K562 (cell line): ENCODE data around the gene NCBP2. TPM values are rescaled to one million over a fixed set of nuclear protein-coding genes. Genes with fewer than 3 reads are reported as not detected.

Source experiments
- ATAC-seq: fragments of 200-7000 bp; cut with Tn5 transposase; 3 replicates; pipeline ENCODE4 v1.9.1; 2020; ENCODE audit warnings: moderate library complexity
- BruUV-seq: library from RNA; stranded (reverse); fragments of 400-500 nt; replicated peaks from 2 replicates; lab custom pipeline; 2021; lab: Mats Ljungman, UMichigan
- CTCF ChIA-PET: fragments of 300-600 bp; formaldehyde crosslinking; extraction: SDS; loops from one replicate; lab custom pipeline; 2021; ENCODE audit warnings: low intra/inter-chr PET ratio; lab: Yijun Ruan, JAX
- POLR2A ChIA-PET: fragments of 300-600, 350-650 bp; sonication (Branson Sonifier 250); formaldehyde crosslinking; extraction: SDS; loops from one replicate; lab custom pipeline; 2021; ENCODE audit warnings: antibody characterized with exemption, inconsistent platforms; lab: Yijun Ruan, JAX
- DNase-seq, 4 experiments: peaks; one replicate each; pipeline versions ENCODE4 v3.0.0 to v3.0.0-alpha.2; 2011 to 2018; ENCODE audit warnings: low spot score in 3 of 4, mixed read lengths in 3 of 4; ENCODE audit errors: extremely low read depth in 1 of 4
- FAIRE-seq: peaks from 2 replicates; lab custom pipeline; 2011; peaks lifted over from hg19 to GRCh38; lab: Jason Lieb, UNC
- H2AFZ ChIP-seq: 2 replicates; pipeline ENCODE4 v1.6.0; 2011; ENCODE audit warnings: low read depth, low read length, control low read depth, inconsistent platforms
- H3K27ac ChIP-seq: fragments of 200-600 bp; 3 replicates; pipeline ENCODE4 v1.8.0; 2011; ENCODE audit warnings: low read depth, mild to moderate bottlenecking, control low read depth, inconsistent platforms, low read length, moderate library complexity, mixed read lengths; ENCODE audit errors: extremely low read depth
- H3K27me3 ChIP-seq, 2 experiments: fragments of 300-600 bp in 1 of 2; 2 replicates in 1 of 2; 3 replicates in 1 of 2; pipeline versions ENCODE4 v1.6.0 to v1.8.0; 2011; ENCODE audit warnings: inconsistent platforms in 2 of 2, low read length in 2 of 2, mild to moderate bottlenecking in 1 of 2, mixed read lengths in 1 of 2, moderate library complexity in 1 of 2; ENCODE audit not compliant: control insufficient read depth in 2 of 2, insufficient read depth in 2 of 2
- H3K36me3 ChIP-seq: fragments of 300-600 bp; 3 replicates; pipeline ENCODE4 v1.8.0; 2011; ENCODE audit warnings: mild to moderate bottlenecking, low read length, inconsistent platforms; ENCODE audit not compliant: control insufficient read depth, insufficient read depth
- H3K4me1 ChIP-seq, 2 experiments: fragments of 200-600 bp in 1 of 2; replicated peaks in 1 of 2; 2 replicates in 1 of 2; 3 replicates in 1 of 2; pipeline versions ENCODE4 v1.5.1 to v1.8.0; 2011; ENCODE audit warnings: inconsistent platforms in 2 of 2, low read length in 2 of 2, mild to moderate bottlenecking in 1 of 2, mixed read lengths in 1 of 2, moderate library complexity in 1 of 2; ENCODE audit not compliant: control insufficient read depth in 2 of 2, insufficient read depth in 2 of 2
- H3K4me2 ChIP-seq: 2 replicates; pipeline ENCODE4 v1.6.1; 2011; ENCODE audit warnings: low read length, control low read depth, inconsistent platforms, mixed read lengths; ENCODE audit not compliant: insufficient read depth
- H3K4me3 ChIP-seq: fragments of 200-600 bp; sonication (generic), shearing (Covaris generic); 2 replicates; pipeline ENCODE4 v1.5.1; 2016; ENCODE audit warnings: control low read depth, inconsistent platforms
- H3K79me2 ChIP-seq: fragments of 200-600 bp; 3 replicates; pipeline ENCODE4 v1.8.0; 2011; ENCODE audit warnings: low read length, inconsistent platforms; ENCODE audit not compliant: control insufficient read depth, insufficient read depth
- H3K9ac ChIP-seq, 2 experiments: 2 replicates each; pipeline versions ENCODE4 v1.6.0 to v1.6.1; 2011; ENCODE audit warnings: low read depth in 2 of 2, low read length in 2 of 2, control low read depth in 1 of 2, inconsistent platforms in 1 of 2, mild to moderate bottlenecking in 1 of 2, mixed read lengths in 1 of 2; ENCODE audit not compliant: insufficient read depth in 1 of 2
- H3K9me1 ChIP-seq: one replicate; pipeline ENCODE4 v1.6.0; 2011; ENCODE audit warnings: inconsistent platforms, mild to moderate bottlenecking, low read length, moderate library complexity; ENCODE audit not compliant: control insufficient read depth, insufficient read depth
- H3K9me3 ChIP-seq: replicated peaks from 2 replicates; pipeline ENCODE4 v1.5.1; 2011; ENCODE audit warnings: low read depth, low read length, inconsistent platforms; ENCODE audit not compliant: control insufficient read depth, insufficient read depth
- H4K20me1 ChIP-seq: replicated peaks from 2 replicates; pipeline ENCODE4 v1.6.1; 2011; ENCODE audit warnings: low read length, inconsistent platforms, mixed read lengths; ENCODE audit not compliant: control insufficient read depth, insufficient read depth
- FOXJ3 ChIP-seq: sonication (generic); formaldehyde crosslinking; IDR thresholded peaks from 2 replicates; pipeline ENCODE4 v1.4.0; 2020; ENCODE audit warnings: mild to moderate bottlenecking, missing genetic modification reagents
- FUS ChIP-seq: fragments of 200-400 bp; formaldehyde crosslinking; optimal IDR thresholded peaks from 2 replicates; pipeline ENCODE3; 2017; ENCODE audit warnings: low read depth, low read length
- GATAD2A ChIP-seq: fragments of 450-650 bp; IDR thresholded peaks from 2 replicates; pipeline ENCODE4 v1.6.1; 2017
- HNRNPH1 ChIP-seq: fragments of 200-400 bp; formaldehyde crosslinking; optimal IDR thresholded peaks from 2 replicates; pipeline ENCODE3; 2017; ENCODE audit warnings: low read depth, mild to moderate bottlenecking, low read length, moderate library complexity
- MTA3 ChIP-seq: fragments of 450-650 bp; formaldehyde crosslinking; IDR thresholded peaks from 2 replicates; pipeline ENCODE4 v1.6.1; 2017; ENCODE audit warnings: mild to moderate bottlenecking, borderline replicate concordance
- POU5F1 ChIP-seq: fragments of 150-350 bp; IDR thresholded peaks from 2 replicates; pipeline ENCODE4 v1.6.1; 2014; ENCODE audit warnings: borderline replicate concordance, low read length, low read depth, mild to moderate bottlenecking; ENCODE audit not compliant: partially characterized antibody
- SAFB2 ChIP-seq: fragments of 200-400 bp; formaldehyde crosslinking; IDR thresholded peaks from 2 replicates; pipeline ENCODE4 v1.6.1; 2018; ENCODE audit warnings: borderline replicate concordance, low read length, low read depth, moderate library complexity; ENCODE audit not compliant: severe bottlenecking
- SIX5 ChIP-seq, 2 experiments: IDR thresholded peaks; 2 replicates each; pipeline ENCODE4 v1.6.1; 2011; ENCODE audit warnings: low read length in 2 of 2, borderline replicate concordance in 1 of 2, low read depth in 1 of 2, mild to moderate bottlenecking in 1 of 2, moderate library complexity in 1 of 2; ENCODE audit not compliant: insufficient read depth in 1 of 2
- SP2 ChIP-seq: IDR thresholded peaks from 2 replicates; pipeline ENCODE4 v1.6.1; 2011; ENCODE audit warnings: mild to moderate bottlenecking, low read depth, low read length, moderate library complexity; ENCODE audit not compliant: poor library complexity, severe bottlenecking; ENCODE audit errors: extremely low read depth
- STAG1 ChIP-seq: sonication (generic); formaldehyde crosslinking; IDR thresholded peaks from 2 replicates; pipeline ENCODE4 v1.5.0; 2020; ENCODE audit warnings: missing genetic modification reagents, borderline replicate concordance
- TCF3 ChIP-seq: sonication (generic); formaldehyde crosslinking; IDR thresholded peaks from 2 replicates; pipeline ENCODE4 v1.4.0; 2020; ENCODE audit warnings: mild to moderate bottlenecking, missing genetic modification reagents
- ZNF224 ChIP-seq: sonication (generic); formaldehyde crosslinking; IDR thresholded peaks from 2 replicates; pipeline ENCODE4 v1.8.0; 2022; ENCODE audit warnings: mild to moderate bottlenecking, missing genetic modification reagents
- ZNF23 ChIP-seq: fragments of 250-450 bp; sonication (Bioruptor Pico); IDR thresholded peaks from 2 replicates; pipeline ENCODE4 v1.4.0; 2020; ENCODE audit warnings: mild to moderate bottlenecking
- ZNF507 ChIP-seq: conservative IDR thresholded peaks from 2 replicates; pipeline ENCODE4 v1.6.1; 2017; ENCODE audit warnings: missing genetic modification characterization, missing compliant biosample characterization
- WGBS: fragments of 100-300 bp; shearing (Covaris generic); methylation state at CpG from one replicate; pipeline ENCODE4 v1.1.6; 2016; ENCODE audit warnings: low coverage, mixed read lengths; ENCODE audit not compliant: insufficient coverage; ENCODE audit errors: missing lambda C conversion rate; 5-methylcytosine and 5-hydroxymethylcytosine counted together
- in situ Hi-C: fragments of 300-500 bp; cut with MboI; formaldehyde crosslinking; loops from 4 replicates; pipeline ENCODE4 v1.15.0; 2018; ENCODE audit warnings: inconsistent platforms, mixed read lengths
- intact Hi-C: fragments of 100-400 bp; cut with micrococcal nuclease; formaldehyde crosslinking; loops from 2 replicates; pipeline ENCODE4 v1.14.2; 2022
- polyA plus RNA-seq, 8 experiments: library from polyadenylated mRNA; depleted of rRNA in 4 of 8; stranded (reverse) in 5 of 8; unstranded in 3 of 8; fragments of >200 nt; fragmentation: Nextera tagmentation in 2 of 8; fragmentation: Illumina TruSeq in 1 of 8; extraction: Ambion mirVana in 2 of 8; extraction: Trizol in 1 of 8; gene quantifications; 2 replicates each; pipeline versions ENCODE4 v1.2.1 to v1.2.3, GENCODE V29; 2011 to 2014; ENCODE audit warnings: inconsistent platforms in 1 of 8, missing spikeins in 1 of 8
- total RNA-seq, 7 experiments: library from RNA; depleted of rRNA in 6 of 7; stranded (reverse); fragments of >200 nt in 6 of 7; fragmentation: Illumina TruSeq in 2 of 7; extraction: Trizol in 2 of 7; gene quantifications; 2 replicates each; pipeline versions ENCODE4 v1.2.1 to v1.2.3, GENCODE V29; 2011 to 2021; ENCODE audit warnings: low replicate concordance in 1 of 7

The NCBP2 gene
- total and polyA plus RNA-seq, 9 of the 15 experiments (the other 6 are each of a cell fraction or from before 2014, with no cell fraction given), result 56.4 to 102 (median 82.3) TPM

DNA sequence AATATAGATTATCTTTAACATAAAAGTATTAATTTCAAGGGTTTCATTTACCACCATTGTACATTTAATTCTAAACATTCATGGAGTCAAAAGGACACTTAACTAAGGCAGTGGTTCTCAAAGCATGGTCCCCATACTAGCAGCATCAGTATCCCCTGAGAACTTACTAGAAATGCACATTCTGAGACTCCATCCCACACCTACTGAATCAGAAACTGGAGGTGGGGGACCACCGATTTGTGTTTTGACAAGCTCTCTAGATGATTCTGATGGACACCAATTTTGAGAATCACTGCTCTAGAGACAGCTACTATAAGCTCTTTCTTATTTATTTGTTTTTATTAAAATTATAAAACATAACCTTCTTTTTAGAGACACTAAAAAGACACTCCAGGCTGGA lies 40.6 kb downstream of the NCBP2 start:
- Histone ChIP-seq H3K9me3 (no peaks in the 10 kb centered on the region), H3K27me3 (no peaks in the 10 kb centered on the region), H2AFZ (no peak overlapping the region), H3K4me1 (peaks cover 0 to 6% of the 10 kb centered on the region in 2 experiments; a peak in 2 of 5 replicates), H3K4me3 (no peak overlapping the region), H3K4me2 (no peak overlapping the region), H3K79me2 (peaks cover 9% of the 10 kb centered on the region), H4K20me1 (no peaks in the 10 kb centered on the region), H3K36me3 (peaks cover 72% of the 10 kb centered on the region), H3K9me1 (no peaks in the 10 kb centered on the region), H3K9ac (no peak overlapping the region), H3K27ac (no peak overlapping the region)
- ChIA-PET CTCF (no interaction called here), POLR2A (interaction anchor here (1.5 kb wide), 1 partner anchor 40 kb away, joined by 3 read pairs; the partner anchor contains the start of gene NCBP2)
- DNase-seq (no peak), FAIRE-seq (no peak), ATAC-seq (no peak)
- TF ChIP-seq SP2, result no peak
- no peak for TF ChIP-seq GATAD2A
- TF ChIP-seq MTA3, result no peak
- no peak for TF ChIP-seq ZNF23 (CRISPR knock-in tag)
- TF ChIP-seq HNRNPH1, result no peak
- no peak for TF ChIP-seq SIX5 (IDR thresholded peaks at IDR 0.05; ENCODE audit: borderline replicate concordance in 1 of 2, insufficient read depth in 1 of 2, low read depth in 1 of 2, low read length in 2 of 2)
- TF ChIP-seq FOXJ3 (CRISPR knock-in tag), result no peak
- TF ChIP-seq POU5F1, result no peak
- no peak for TF ChIP-seq ZNF507
- no peak for TF ChIP-seq FUS
- TF ChIP-seq ZNF224 (CRISPR knock-in tag), result no peak
- TF ChIP-seq STAG1 (CRISPR knock-in tag), result no peak
- no peak for TF ChIP-seq TCF3 (CRISPR knock-in tag)
- TF ChIP-seq SAFB2, result no peak
- 100% methylated on average over 1 of the region's 1 CpG for WGBS
- in situ Hi-C loops (no loop called here), intact Hi-C loops (no loop called here)
- no TSS peak for BruUV-seq
